Measurements from ENCODE around the gene ATP6V1B1.

DNA sequence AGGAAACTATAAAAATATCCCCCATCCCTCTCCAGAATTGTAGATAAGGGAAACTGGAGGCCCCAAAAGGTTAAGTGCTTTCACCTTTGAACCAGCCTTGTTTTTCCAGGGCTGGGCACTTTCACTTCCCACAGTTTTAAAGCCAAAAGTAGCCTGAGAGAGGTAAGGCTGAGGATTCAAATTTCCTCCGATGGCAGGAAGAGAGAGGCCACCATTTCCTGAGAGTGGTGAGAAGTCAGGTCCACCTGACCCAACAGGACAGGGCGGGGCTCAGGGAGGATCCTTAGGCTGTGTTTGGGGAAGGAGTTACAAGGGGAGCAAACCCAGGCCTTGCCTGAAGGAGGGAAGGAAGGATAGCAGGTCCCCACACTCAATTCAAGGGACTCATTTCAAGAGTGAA is 63.7 kb downstream of the ATP6V1B1 start:
- no peak for TF ChIP-seq POLR2AphosphoS5 (IDR thresholded peaks at IDR 0.05; ENCODE audit: borderline replicate concordance, low read depth, low read length)
- TF ChIP-seq EZH2 (IDR thresholded peaks at IDR 0.05) = no peak
- no peak for TF ChIP-seq FOXP2 (optimal IDR thresholded peaks at IDR 0.05; ENCODE audit: control extremely low read depth, extremely low read length, insufficient read depth)
